Measurements from ENCODE around the gene KRT7. TPM values are rescaled to one million over a fixed set of nuclear protein-coding genes. Genes with fewer than 3 reads are reported as not detected.

The KRT7 gene
- polyA plus RNA-seq, 1 of the 3 experiments (the other 2 are of a cell fraction) = 5.4 TPM

DNA sequence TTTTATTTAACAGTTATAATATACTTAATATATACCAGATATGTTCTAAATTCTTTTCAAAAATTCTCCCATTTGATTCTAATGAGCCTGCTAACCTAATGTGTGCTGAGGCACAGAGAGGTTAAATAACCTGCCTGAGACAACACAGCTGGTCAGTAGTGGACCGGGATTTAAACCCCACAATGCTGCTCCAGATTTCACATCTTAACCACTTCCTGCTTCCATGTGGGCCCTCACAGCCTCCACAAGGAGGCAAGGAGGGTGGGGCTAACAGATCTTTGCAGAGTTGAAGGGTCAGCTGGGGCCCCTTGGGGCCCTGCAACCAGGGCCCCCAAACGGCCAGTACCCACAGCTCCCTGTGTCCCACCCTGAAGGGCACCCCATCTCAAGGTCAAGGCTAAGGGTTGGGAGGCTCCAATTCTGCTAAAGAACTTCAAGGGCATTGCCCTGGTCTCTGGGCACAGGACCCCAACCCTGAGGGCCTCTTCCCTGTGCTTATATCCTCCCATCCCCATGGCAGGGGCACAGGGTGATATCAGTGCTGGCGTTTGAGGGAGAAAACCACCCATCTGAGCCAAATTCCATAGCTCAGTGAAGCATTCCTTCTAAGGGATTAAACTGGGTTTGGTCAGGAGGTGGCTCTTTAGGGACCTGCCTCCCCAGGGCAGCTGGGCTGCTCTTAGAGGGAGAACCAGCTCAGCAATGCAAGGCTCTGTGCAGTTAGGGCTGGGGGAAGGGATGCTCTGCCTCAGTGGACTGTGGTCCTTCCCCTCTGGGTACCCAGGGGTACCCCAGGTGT lies 43.5 kb upstream of the KRT7 start:
- 24% methylated on average over 3 of the region's 3 CpGs for whole genome bisulfite sequencing (ENCODE audit: low lambda C conversion rate)
- Histone ChIP-seq H2AFZ (ENCODE audit: low read depth) (no peak overlapping the region), H3K36me3 (replicated peaks in 1 of 2; ENCODE audit: control insufficient read depth in 1 of 2, insufficient read depth in 2 of 2, low read length in 1 of 2) (no peaks in the 10 kb centered on the region), H3K4me3 (ENCODE audit: low read depth in 2 of 2, low read length in 1 of 2) (no peak overlapping the region), H3K27me3 (ENCODE audit: insufficient read depth) (no peaks in the 10 kb centered on the region), H3F3A (replicated peaks; ENCODE audit: insufficient read depth) (peaks cover 13% of the 10 kb centered on the region), H3K9me3 (no peaks in the 10 kb centered on the region), H4K20me1 (ENCODE audit: insufficient read depth) (no peaks in the 10 kb centered on the region), H3K9me2 (no peaks in the 10 kb centered on the region), H3K4me1 (ENCODE audit: control insufficient read depth in 1 of 2, insufficient read depth in 2 of 2, low read depth in 1 of 2, low read length in 1 of 2) (peaks cover 72 to 83% of the 10 kb centered on the region in 2 experiments), H3K79me2 (ENCODE audit: insufficient read depth) (peaks cover 11% of the 10 kb centered on the region; the same call in 1 of the 2 replicates), H3K27ac (ENCODE audit: low read depth in 2 of 2, low read length in 1 of 2) (peak overlapping the region; percentile 36 to 87), H3K9ac (peak overlapping the region; percentile 35; the same call in 1 of the 2 replicates), H3K4me2 (peak overlapping the region; percentile 28; the same call in 1 of the 2 replicates)
- CTCF ChIA-PET = interaction anchor here (0.6 to 2.1 kb wide), 2 partner anchors 33 to 166 kb away, joined by 3 to 4 read pairs; no protein-coding TSS in a partner anchor
- TF ChIP-seq, protein P1, sequence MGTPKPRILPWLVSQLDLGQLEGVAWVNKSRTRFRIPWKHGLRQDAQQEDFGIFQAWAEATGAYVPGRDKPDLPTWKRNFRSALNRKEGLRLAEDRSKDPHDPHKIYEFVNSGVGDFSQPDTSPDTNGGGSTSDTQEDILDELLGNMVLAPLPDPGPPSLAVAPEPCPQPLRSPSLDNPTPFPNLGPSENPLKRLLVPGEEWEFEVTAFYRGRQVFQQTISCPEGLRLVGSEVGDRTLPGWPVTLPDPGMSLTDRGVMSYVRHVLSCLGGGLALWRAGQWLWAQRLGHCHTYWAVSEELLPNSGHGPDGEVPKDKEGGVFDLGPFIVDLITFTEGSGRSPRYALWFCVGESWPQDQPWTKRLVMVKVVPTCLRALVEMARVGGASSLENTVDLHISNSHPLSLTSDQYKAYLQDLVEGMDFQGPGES (IDR thresholded peaks at IDR 0.05; ENCODE audit: low read depth, low read length) = no peak
- no peak for TF ChIP-seq SIN3A (IDR thresholded peaks at IDR 0.05; ENCODE audit: borderline replicate concordance, low read depth, low read length)
- TF ChIP-seq, protein P2, sequence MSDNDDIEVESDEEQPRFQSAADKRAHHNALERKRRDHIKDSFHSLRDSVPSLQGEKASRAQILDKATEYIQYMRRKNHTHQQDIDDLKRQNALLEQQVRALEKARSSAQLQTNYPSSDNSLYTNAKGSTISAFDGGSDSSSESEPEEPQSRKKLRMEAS (IDR thresholded peaks at IDR 0.05; ENCODE audit: low read depth) = 0 out of 2 replicates have a peak, but pooled peaks have one; percentile 25
- TF ChIP-seq, protein P3, sequence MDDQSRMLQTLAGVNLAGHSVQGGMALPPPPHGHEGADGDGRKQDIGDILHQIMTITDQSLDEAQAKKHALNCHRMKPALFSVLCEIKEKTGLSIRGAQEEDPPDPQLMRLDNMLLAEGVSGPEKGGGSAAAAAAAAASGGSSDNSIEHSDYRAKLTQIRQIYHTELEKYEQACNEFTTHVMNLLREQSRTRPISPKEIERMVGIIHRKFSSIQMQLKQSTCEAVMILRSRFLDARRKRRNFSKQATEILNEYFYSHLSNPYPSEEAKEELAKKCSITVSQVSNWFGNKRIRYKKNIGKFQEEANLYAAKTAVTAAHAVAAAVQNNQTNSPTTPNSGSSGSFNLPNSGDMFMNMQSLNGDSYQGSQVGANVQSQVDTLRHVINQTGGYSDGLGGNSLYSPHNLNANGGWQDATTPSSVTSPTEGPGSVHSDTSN (IDR thresholded peaks at IDR 0.05) = no peak
- POLR2A ChIA-PET = no interaction called here
- no peak for DNase-seq

DNA sequence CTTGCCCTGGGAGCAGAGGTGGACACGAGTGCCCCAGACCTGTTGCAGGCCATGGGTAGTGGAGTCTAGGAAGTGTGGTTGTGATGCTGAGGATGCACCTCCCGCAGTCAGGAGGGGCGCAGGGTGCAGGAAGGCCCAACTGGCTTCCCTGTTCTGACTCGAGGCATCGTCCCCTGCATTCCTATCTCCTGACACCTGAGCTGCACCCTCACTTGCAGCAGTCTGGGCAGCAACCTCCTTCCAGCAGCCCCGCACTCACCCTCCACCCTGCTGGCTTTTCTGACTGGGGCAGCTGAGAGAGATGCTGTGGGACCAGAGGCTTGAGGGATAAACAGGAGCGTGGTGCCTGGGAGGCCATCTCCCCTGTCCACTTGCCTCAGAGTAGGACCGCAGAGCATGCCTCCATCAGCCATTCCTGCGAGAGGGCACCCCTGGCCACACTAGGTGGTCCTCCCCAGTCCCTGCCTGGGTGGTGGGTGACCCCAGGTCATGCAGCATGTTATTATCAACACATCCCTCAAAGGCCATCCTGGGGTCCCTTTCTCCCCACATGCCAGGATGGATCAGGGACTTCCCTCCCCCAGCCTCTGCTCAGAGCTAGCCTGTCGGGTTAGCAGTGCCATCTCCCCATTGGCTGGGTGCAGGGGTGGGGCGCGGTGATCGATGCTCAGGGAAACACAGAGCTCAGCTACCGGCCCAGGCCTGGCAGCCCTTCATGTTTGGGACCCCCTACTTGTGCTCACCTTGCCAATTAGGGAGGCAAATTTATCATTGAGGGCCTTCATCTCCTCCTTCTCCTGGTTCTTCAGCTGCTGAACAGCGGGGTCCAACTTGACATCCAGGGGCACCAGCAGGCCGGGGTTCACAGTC lies 41.9 kb upstream of the KRT7 start:
- Histone ChIP-seq H3K4me2 (peak overlapping the region; percentile 63), H3F3A (replicated peaks; ENCODE audit: insufficient read depth) (peaks cover 13% of the 10 kb centered on the region), H3K4me3 (ENCODE audit: low read depth in 2 of 2, low read length in 1 of 2) (peak overlapping the region in 1 of 2 experiments; percentile 6; a peak in 1 of 4 replicates), H3K27me3 (ENCODE audit: insufficient read depth) (no peaks in the 10 kb centered on the region), H3K9me2 (no peaks in the 10 kb centered on the region), H3K9me3 (no peaks in the 10 kb centered on the region), H2AFZ (ENCODE audit: low read depth) (no peak overlapping the region), H4K20me1 (ENCODE audit: insufficient read depth) (no peaks in the 10 kb centered on the region), H3K9ac (peak overlapping the region; percentile 48), H3K27ac (ENCODE audit: low read depth in 2 of 2, low read length in 1 of 2) (peak overlapping the region; percentile 87 to 88), H3K4me1 (ENCODE audit: control insufficient read depth in 1 of 2, insufficient read depth in 2 of 2, low read depth in 1 of 2, low read length in 1 of 2) (peaks cover 65 to 78% of the 10 kb centered on the region in 2 experiments), H3K36me3 (replicated peaks in 1 of 2; ENCODE audit: control insufficient read depth in 1 of 2, insufficient read depth in 2 of 2, low read length in 1 of 2) (no peaks in the 10 kb centered on the region), H3K79me2 (ENCODE audit: insufficient read depth) (no peaks in the 10 kb centered on the region; the same call in 1 of the 2 replicates)
- ChIA-PET POLR2A (interaction anchor here (2.3 kb wide), 1 partner anchor 9 kb away, joined by 16 read pairs; no protein-coding TSS in a partner anchor), CTCF (interaction anchor here (1.1 to 2.1 kb wide), 6 partner anchors 14 to 136 kb away, joined by 3 to 13 read pairs (median 4); no protein-coding TSS in a partner anchor)
- WGBS (ENCODE audit: low lambda C conversion rate) = 61% methylated on average over 10 of the region's 16 CpGs
- TF ChIP-seq, protein P4, sequence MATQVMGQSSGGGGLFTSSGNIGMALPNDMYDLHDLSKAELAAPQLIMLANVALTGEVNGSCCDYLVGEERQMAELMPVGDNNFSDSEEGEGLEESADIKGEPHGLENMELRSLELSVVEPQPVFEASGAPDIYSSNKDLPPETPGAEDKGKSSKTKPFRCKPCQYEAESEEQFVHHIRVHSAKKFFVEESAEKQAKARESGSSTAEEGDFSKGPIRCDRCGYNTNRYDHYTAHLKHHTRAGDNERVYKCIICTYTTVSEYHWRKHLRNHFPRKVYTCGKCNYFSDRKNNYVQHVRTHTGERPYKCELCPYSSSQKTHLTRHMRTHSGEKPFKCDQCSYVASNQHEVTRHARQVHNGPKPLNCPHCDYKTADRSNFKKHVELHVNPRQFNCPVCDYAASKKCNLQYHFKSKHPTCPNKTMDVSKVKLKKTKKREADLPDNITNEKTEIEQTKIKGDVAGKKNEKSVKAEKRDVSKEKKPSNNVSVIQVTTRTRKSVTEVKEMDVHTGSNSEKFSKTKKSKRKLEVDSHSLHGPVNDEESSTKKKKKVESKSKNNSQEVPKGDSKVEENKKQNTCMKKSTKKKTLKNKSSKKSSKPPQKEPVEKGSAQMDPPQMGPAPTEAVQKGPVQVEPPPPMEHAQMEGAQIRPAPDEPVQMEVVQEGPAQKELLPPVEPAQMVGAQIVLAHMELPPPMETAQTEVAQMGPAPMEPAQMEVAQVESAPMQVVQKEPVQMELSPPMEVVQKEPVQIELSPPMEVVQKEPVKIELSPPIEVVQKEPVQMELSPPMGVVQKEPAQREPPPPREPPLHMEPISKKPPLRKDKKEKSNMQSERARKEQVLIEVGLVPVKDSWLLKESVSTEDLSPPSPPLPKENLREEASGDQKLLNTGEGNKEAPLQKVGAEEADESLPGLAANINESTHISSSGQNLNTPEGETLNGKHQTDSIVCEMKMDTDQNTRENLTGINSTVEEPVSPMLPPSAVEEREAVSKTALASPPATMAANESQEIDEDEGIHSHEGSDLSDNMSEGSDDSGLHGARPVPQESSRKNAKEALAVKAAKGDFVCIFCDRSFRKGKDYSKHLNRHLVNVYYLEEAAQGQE (IDR thresholded peaks at IDR 0.05; ENCODE audit: low read depth, low read length) = no peak
- TF ChIP-seq, protein P5, sequence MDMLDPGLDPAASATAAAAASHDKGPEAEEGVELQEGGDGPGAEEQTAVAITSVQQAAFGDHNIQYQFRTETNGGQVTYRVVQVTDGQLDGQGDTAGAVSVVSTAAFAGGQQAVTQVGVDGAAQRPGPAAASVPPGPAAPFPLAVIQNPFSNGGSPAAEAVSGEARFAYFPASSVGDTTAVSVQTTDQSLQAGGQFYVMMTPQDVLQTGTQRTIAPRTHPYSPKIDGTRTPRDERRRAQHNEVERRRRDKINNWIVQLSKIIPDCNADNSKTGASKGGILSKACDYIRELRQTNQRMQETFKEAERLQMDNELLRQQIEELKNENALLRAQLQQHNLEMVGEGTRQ (IDR thresholded peaks at IDR 0.05; ENCODE audit: borderline replicate concordance, low read depth, low read length) = no peak
- no peak for TF ChIP-seq CHD2 (IDR thresholded peaks at IDR 0.05; ENCODE audit: low read length, partially characterized antibody)
- no peak for TF ChIP-seq JUND (IDR thresholded peaks at IDR 0.05)
- TF ChIP-seq EP300 (IDR thresholded peaks at IDR 0.05; ENCODE audit: borderline replicate concordance in 1 of 2, low read depth in 1 of 2, low read length in 1 of 2) = no peak
- no peak for TF ChIP-seq MXI1 (IDR thresholded peaks at IDR 0.05; ENCODE audit: low read depth, low read length)
- no peak for TF ChIP-seq ELF1 (IDR thresholded peaks at IDR 0.05)
- TF ChIP-seq POLR2AphosphoS5 (IDR thresholded peaks at IDR 0.05; ENCODE audit: low read depth, low read length) = no peak
- no peak for TF ChIP-seq TEAD4 (IDR thresholded peaks at IDR 0.05; ENCODE audit: borderline replicate concordance, insufficient read depth)
- DNase-seq = no peak

Data from SK-N-SH (cell line).